Trophoblast cell (in vitro differentiated cells and primary cell): ENCODE data around the gene RBMX2. TPM values are rescaled to one million over a fixed set of nuclear protein-coding genes. Genes with fewer than 3 reads are reported as not detected.
"Not testable (repeated sequence)": the region's sequence is repeated elsewhere in the genome, so short reads cannot be mapped to it uniquely, and the experiment has no call there.

Experiments
- DNase-seq, 2 donors: peaks; one replicate each; pipeline ENCODE4 v3.0.0-alpha.2; 2016
- H2AFZ ChIP-seq: 2 replicates; pipeline ENCODE4 v1.6.1; 2013; ENCODE audit warnings: low read length, moderate library complexity, mild to moderate bottlenecking; ENCODE audit not compliant: insufficient read depth, poor library complexity
- H2AK5ac ChIP-seq: 2 replicates; pipeline ENCODE4 v1.6.1; 2013; ENCODE audit warnings: mild to moderate bottlenecking, low read length
- H2BK120ac ChIP-seq: 2 replicates; pipeline ENCODE4 v1.6.1; 2013; ENCODE audit warnings: low read length, mild to moderate bottlenecking, moderate library complexity; ENCODE audit not compliant: insufficient read depth, poor library complexity
- H2BK12ac ChIP-seq: 2 replicates; pipeline ENCODE4 v1.6.1; 2013; ENCODE audit warnings: mild to moderate bottlenecking, low read length, moderate library complexity
- H2BK5ac ChIP-seq: 2 replicates; pipeline ENCODE4 v1.6.1; 2013; ENCODE audit warnings: low read length, low read depth, moderate library complexity, mild to moderate bottlenecking; ENCODE audit not compliant: poor library complexity
- H3K14ac ChIP-seq: 2 replicates; pipeline ENCODE4 v1.6.1; 2013; ENCODE audit warnings: mild to moderate bottlenecking, low read length
- H3K18ac ChIP-seq: 2 replicates; pipeline ENCODE4 v1.6.1; 2013; ENCODE audit warnings: mild to moderate bottlenecking, low read length
- H3K23ac ChIP-seq: 2 replicates; pipeline ENCODE4 v1.6.1; 2013; ENCODE audit warnings: low read length
- H3K27ac ChIP-seq: 2 replicates; pipeline ENCODE4 v1.5.1; 2013; ENCODE audit warnings: low read depth, mild to moderate bottlenecking, inconsistent platforms, low read length, moderate library complexity
- H3K27me3 ChIP-seq: 2 replicates; pipeline ENCODE4 v1.6.1; 2013; ENCODE audit warnings: inconsistent platforms, mild to moderate bottlenecking, low read length, moderate library complexity; ENCODE audit not compliant: insufficient read depth
- H3K36me3 ChIP-seq, 2 experiments: 1 replicate in 1 of 2; 2 replicates in 1 of 2; pipeline ENCODE4 v1.6.1; 2013; ENCODE audit warnings: low read length in 2 of 2, mild to moderate bottlenecking in 2 of 2, moderate library complexity in 1 of 2; ENCODE audit not compliant: insufficient read depth in 2 of 2, control insufficient read depth in 1 of 2
- H3K4ac ChIP-seq: 2 replicates; pipeline ENCODE4 v1.6.1; 2013; ENCODE audit warnings: low read depth, mild to moderate bottlenecking, low read length, moderate library complexity
- H3K4me1 ChIP-seq, 2 experiments: 1 replicate in 1 of 2; 2 replicates in 1 of 2; pipeline ENCODE4 v1.6.1; 2013; ENCODE audit warnings: low read length in 2 of 2, mild to moderate bottlenecking in 2 of 2, moderate library complexity in 1 of 2; ENCODE audit not compliant: insufficient read depth in 2 of 2, control insufficient read depth in 1 of 2
- H3K4me2 ChIP-seq: 2 replicates; pipeline ENCODE4 v1.6.1; 2013; ENCODE audit warnings: inconsistent platforms, mild to moderate bottlenecking, low read length, moderate library complexity
- H3K4me3 ChIP-seq: 2 replicates; pipeline ENCODE4 v1.5.1; 2013; ENCODE audit warnings: mild to moderate bottlenecking, low read depth, low read length, inconsistent platforms
- H3K79me1 ChIP-seq: one replicate; pipeline ENCODE4 v1.6.1; 2013; ENCODE audit warnings: low read length
- H3K79me2 ChIP-seq: 2 replicates; pipeline ENCODE4 v1.6.1; 2013; ENCODE audit warnings: low read length, mild to moderate bottlenecking; ENCODE audit not compliant: control insufficient read depth, insufficient read depth, poor library complexity
- H3K9ac ChIP-seq: 2 replicates; pipeline ENCODE4 v1.6.1; 2013; ENCODE audit warnings: mild to moderate bottlenecking, low read length
- H3K9me3 ChIP-seq: 2 replicates; pipeline ENCODE4 v1.6.1; 2013; ENCODE audit warnings: low read depth, mild to moderate bottlenecking, control low read depth, inconsistent platforms, low read length; ENCODE audit not compliant: insufficient read depth
- H4K12ac ChIP-seq: 2 replicates; pipeline ENCODE4 v1.6.1; 2013; ENCODE audit warnings: low read depth, mild to moderate bottlenecking, low read length, moderate library complexity
- H4K8ac ChIP-seq: 2 replicates; pipeline ENCODE4 v1.6.1; 2013; ENCODE audit warnings: low read depth, mild to moderate bottlenecking, low read length, moderate library complexity
- H4K91ac ChIP-seq: one replicate; pipeline ENCODE4 v1.6.1; 2013; ENCODE audit warnings: low read depth, mild to moderate bottlenecking, low read length, moderate library complexity
- WGBS: extraction: QIAGEN DNeasy Blood & Tissue Kit; methylation state at CpG from one replicate; pipeline ENCODE4 v1.1.7; 2013; ENCODE audit warnings: missing lambda C conversion rate; ENCODE audit not compliant: insufficient read length, insufficient coverage; ENCODE audit errors: extremely low coverage; 5-methylcytosine and 5-hydroxymethylcytosine counted together
- polyA plus RNA-seq: library from polyadenylated mRNA; stranded (reverse); fragments of 200-250 nt; gene quantifications from 2 replicates; pipeline ENCODE4 v1.2.3, GENCODE V29; 2013

Gene RBMX2
- polyA plus RNA-seq, result 30.5 and 32.5 TPM in 2 replicates

- Histone ChIP-seq H3K4me2 (peak within 1 kb of the TSS; percentile 92), H2AFZ (peak within 1 kb of the TSS; percentile 54), H3K36me3 (peaks cover 8 to 12% of the 10 kb centered on the region in 2 experiments), H2BK120ac (no peak within 1 kb of the TSS), H3K79me1 (peaks cover 3% of the 10 kb centered on the region), H2BK5ac (no peak within 1 kb of the TSS), H3K14ac (peak within 1 kb of the TSS; percentile 33), H4K12ac (peak within 1 kb of the TSS; percentile 84), H3K9me3 (no peaks in the 10 kb centered on the region), H4K8ac (peak within 1 kb of the TSS; percentile 90), H4K91ac (peak within 1 kb of the TSS; percentile 24), H3K4me1 (peaks cover 2 to 3% of the 10 kb centered on the region in 2 experiments), H2BK12ac (no peak within 1 kb of the TSS), H3K79me2 (peaks cover 4% of the 10 kb centered on the region), H2AK5ac (no peak within 1 kb of the TSS), H3K4ac (no peak within 1 kb of the TSS), H3K27me3 (no peaks in the 10 kb centered on the region), H3K4me3 (peak within 1 kb of the TSS; percentile 85), H3K18ac (no peak within 1 kb of the TSS), H3K23ac (no peak within 1 kb of the TSS), H3K9ac (peak within 1 kb of the TSS; percentile 84), H3K27ac (no peak within 1 kb of the TSS)
- WGBS, result no CpG with 5 or more reads among the region's 47 CpGs
- DNase-seq, result peak; percentile 69 to 79
Measured at GRCh38 chrX:130401415-130402207, at the start of gene RBMX2. RBMX2 (plus strand) TSS chrX:130401987; CDS start chrX:130402033, 46 bp downstream.

DNA sequence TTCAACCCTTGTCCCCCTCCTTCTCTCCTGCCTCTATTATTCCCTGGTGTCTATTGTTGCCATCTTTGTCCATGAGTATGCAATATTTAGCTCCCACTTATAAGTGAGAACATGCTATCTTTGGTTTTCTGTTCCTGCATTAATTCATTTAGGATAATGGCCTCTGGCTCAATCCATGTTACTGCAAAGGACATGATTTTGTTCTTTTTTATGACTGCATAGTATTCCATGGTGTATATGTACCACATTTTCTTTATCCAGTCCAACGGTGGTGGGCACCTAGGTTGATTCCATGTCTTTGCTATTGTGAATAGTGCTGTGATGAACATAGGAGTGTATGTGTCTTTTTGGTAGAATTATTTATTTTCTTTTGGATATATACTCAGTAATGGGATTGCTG is 49.7 kb upstream of the RBMX2 start:
- H4K91ac ChIP-seq, H2BK12ac ChIP-seq, H3K36me3 ChIP-seq, H3K9ac ChIP-seq, H3K4me1 ChIP-seq, H2BK120ac ChIP-seq, H2BK5ac ChIP-seq, H3K9me3 ChIP-seq, H3K4me2 ChIP-seq, H3K27me3 ChIP-seq, H2AK5ac ChIP-seq, H3K23ac ChIP-seq, H4K12ac ChIP-seq, DNase-seq, H3K4me3 ChIP-seq, H3K4ac ChIP-seq, H2AFZ ChIP-seq, H3K79me2 ChIP-seq, H4K8ac ChIP-seq, H3K79me1 ChIP-seq, H3K18ac ChIP-seq, H3K27ac ChIP-seq, H3K14ac ChIP-seq: not testable (repeated sequence)
- no CpG with 5 or more reads among the region's 1 CpG for WGBS

DNA sequence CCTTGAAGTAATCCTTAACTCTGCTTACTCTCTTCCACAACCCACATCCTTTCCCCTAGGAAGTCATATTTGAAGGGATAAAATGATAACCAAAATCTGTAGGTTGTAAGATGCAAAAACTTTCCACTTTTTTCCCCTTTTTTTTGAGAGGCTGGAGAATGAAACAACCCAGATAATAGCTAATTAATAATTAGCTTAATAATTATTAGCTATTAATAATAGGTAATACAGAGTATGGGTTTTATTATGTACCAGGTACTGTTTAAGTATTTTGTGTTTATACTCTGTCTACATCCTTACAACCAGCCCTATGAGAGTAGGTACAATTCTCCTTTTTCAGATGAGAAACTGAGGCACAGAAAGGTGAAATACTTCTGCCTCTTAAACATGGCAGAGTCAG is 25.7 kb upstream of the RBMX2 start:
- Histone ChIP-seq H2AFZ (no peak overlapping the region), H2BK120ac (no peak overlapping the region), H3K79me1 (no peaks in the 10 kb centered on the region), H4K12ac (no peak overlapping the region), H3K14ac (no peak overlapping the region), H3K27me3 (no peaks in the 10 kb centered on the region), H4K91ac (no peak overlapping the region), H3K4me1 (no peaks in the 10 kb centered on the region), H3K27ac (no peak overlapping the region), H3K4ac (no peak overlapping the region), H3K9me3 (no peaks in the 10 kb centered on the region), H2BK5ac (no peak overlapping the region), H3K79me2 (no peaks in the 10 kb centered on the region), H2AK5ac (no peak overlapping the region), H3K9ac (no peak overlapping the region), H3K36me3 (no peaks in the 10 kb centered on the region), H3K4me2 (no peak overlapping the region), H4K8ac (no peak overlapping the region), H3K23ac (no peak overlapping the region), H2BK12ac (no peak overlapping the region), H3K4me3 (no peak overlapping the region), H3K18ac (no peak overlapping the region)
- no peak for DNase-seq

- Histone ChIP-seq H3K79me1 (no peaks in the 10 kb centered on the region), H2BK12ac (no peak overlapping the region), H3K79me2 (no peaks in the 10 kb centered on the region), H2AK5ac (no peak overlapping the region), H3K18ac (no peak overlapping the region), H3K14ac (no peak overlapping the region), H3K23ac (no peak overlapping the region), H4K91ac (no peak overlapping the region), H3K4me3 (no peak overlapping the region), H3K9ac (no peak overlapping the region), H3K36me3 (no peaks in the 10 kb centered on the region), H4K8ac (no peak overlapping the region), H3K4me1 (no peaks in the 10 kb centered on the region), H3K4me2 (no peak overlapping the region), H2AFZ (no peak overlapping the region), H2BK5ac (no peak overlapping the region), H3K4ac (no peak overlapping the region), H3K27ac (no peak overlapping the region), H4K12ac (no peak overlapping the region), H3K9me3 (no peaks in the 10 kb centered on the region), H3K27me3 (no peaks in the 10 kb centered on the region), H2BK120ac (no peak overlapping the region)
- no peak for DNase-seq
- no CpG with 5 or more reads among the region's 5 CpGs for WGBS
Measured at GRCh38 chrX:130378024-130378669, 23.6 kb upstream of the RBMX2 start.
